GM12878 (cell line): Measurements from ENCODE around the gene PDSS2.

Experiments
- FOXM1 ChIP-seq: IDR thresholded peaks from 2 replicates; pipeline ENCODE4 v1.6.1; 2012; ENCODE audit warnings: low read depth, mild to moderate bottlenecking, inconsistent platforms, low read length, moderate library complexity
- IRF4 ChIP-seq: IDR thresholded peaks from 2 replicates; pipeline ENCODE4 v1.6.1; 2011; ENCODE audit warnings: low read depth, low read length
- MYB ChIP-seq: fragments of 150-350 bp; IDR thresholded peaks from 2 replicates; pipeline ENCODE4 v1.6.1; 2014; ENCODE audit warnings: mild to moderate bottlenecking, low read depth, low read length, borderline replicate concordance
- SMC3 ChIP-seq: IDR thresholded peaks from 2 replicates; pipeline ENCODE4 v1.6.1; 2011; ENCODE audit warnings: low read length, improper control_type of control experiment, borderline replicate concordance
- TF ChIP-seq, protein P1 (sequence below), 3 experiments: IDR thresholded peaks in 2 of 3; conservative IDR thresholded peaks in 1 of 3; 2 replicates each; pipeline ENCODE4 v1.5.1; 2011; ENCODE audit warnings: low read depth in 3 of 3, low read length in 3 of 3, mild to moderate bottlenecking in 3 of 3, control low read depth in 2 of 3, moderate library complexity in 2 of 3, inconsistent platforms in 1 of 3, mixed read lengths in 1 of 3; ENCODE audit not compliant: control insufficient read depth in 2 of 3, insufficient read depth in 1 of 3; ENCODE audit errors: extremely low read depth in 1 of 3

GRCh38 chr6:107459283-107460082 lies at the start of gene PDSS2:
- TF ChIP-seq MYB: 0 out of 2 replicates have a peak, but pooled peaks have one; percentile 19
- TF ChIP-seq SMC3: no peak; the same call in 1 of the 2 replicates
- peak; percentile 97 for TF ChIP-seq FOXM1
- no peak for TF ChIP-seq IRF4
- TF ChIP-seq, protein P1, sequence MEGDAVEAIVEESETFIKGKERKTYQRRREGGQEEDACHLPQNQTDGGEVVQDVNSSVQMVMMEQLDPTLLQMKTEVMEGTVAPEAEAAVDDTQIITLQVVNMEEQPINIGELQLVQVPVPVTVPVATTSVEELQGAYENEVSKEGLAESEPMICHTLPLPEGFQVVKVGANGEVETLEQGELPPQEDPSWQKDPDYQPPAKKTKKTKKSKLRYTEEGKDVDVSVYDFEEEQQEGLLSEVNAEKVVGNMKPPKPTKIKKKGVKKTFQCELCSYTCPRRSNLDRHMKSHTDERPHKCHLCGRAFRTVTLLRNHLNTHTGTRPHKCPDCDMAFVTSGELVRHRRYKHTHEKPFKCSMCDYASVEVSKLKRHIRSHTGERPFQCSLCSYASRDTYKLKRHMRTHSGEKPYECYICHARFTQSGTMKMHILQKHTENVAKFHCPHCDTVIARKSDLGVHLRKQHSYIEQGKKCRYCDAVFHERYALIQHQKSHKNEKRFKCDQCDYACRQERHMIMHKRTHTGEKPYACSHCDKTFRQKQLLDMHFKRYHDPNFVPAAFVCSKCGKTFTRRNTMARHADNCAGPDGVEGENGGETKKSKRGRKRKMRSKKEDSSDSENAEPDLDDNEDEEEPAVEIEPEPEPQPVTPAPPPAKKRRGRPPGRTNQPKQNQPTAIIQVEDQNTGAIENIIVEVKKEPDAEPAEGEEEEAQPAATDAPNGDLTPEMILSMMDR (IDR thresholded peaks at IDR 0.05 in 2 of 3, conservative IDR thresholded peaks at IDR 0.05 in 1 of 3; ENCODE audit: control insufficient read depth in 2 of 3, extremely low read depth in 1 of 3, insufficient read depth in 1 of 3, low read depth in 3 of 3, low read length in 3 of 3): peak; percentile 32 to 54 (median 51)
